IPS-NIHi11 (cell line): ENCODE measurements around the gene PCSK6.
"Not testable (repeated sequence)": the region's sequence is repeated elsewhere in the genome, so short reads cannot be mapped to it uniquely, and the experiment has no call there.

Experiments
- DNase-seq: peaks from one replicate; pipeline ENCODE4 v3.0.0; 2012; ENCODE audit warnings: mixed read lengths, low spot score

PCSK6 gene

DNA sequence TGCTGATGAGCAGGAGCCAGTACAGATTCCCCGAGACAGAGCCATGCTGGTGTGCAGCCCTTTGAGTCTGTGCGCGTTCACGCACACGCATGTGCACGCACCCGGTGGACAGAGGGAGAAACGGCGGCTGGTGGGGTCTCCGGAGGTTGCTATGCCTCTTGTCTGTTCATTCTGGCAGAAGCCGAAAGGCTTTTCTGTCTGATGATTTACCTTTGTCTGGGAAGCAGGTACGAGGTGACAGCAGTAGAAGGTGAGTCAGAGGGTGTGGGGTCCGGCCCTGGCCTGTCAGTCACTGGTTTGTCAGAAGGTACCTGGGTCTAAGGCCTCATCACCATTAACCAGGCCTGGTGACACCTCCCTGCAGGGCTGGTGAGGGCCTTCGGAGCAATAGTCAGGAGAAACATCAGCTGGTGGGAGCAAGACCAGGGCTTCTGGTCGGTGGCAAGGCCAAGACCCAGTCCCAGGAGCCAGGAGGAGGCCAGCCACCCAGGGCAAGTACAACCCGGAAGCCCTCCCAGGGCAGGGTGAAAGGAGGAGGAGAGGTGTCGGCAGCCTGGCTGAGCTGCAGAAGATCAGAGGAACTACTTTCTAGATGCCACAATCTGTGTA lies 7.5 kb downstream of the PCSK6 start:
- DNase-seq, result no peak

DNA sequence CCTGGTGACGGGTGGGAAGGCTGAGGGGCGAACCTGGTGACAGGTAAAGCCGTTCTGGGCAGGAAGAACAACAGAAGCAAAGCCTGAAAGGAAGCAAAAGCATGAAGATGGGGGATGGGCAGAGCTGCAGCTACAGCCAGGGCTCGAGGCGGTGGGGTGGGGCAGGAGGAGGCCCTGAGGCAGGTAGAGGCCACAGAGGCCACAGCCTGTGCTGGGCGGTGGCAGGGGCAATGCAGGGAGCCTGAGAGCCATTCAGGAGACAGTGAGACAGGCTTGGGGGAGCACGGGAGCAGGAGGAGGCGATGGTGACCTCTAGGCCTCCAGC lies 8.2 kb downstream of the PCSK6 start:
- DNase-seq, result no peak

DNA sequence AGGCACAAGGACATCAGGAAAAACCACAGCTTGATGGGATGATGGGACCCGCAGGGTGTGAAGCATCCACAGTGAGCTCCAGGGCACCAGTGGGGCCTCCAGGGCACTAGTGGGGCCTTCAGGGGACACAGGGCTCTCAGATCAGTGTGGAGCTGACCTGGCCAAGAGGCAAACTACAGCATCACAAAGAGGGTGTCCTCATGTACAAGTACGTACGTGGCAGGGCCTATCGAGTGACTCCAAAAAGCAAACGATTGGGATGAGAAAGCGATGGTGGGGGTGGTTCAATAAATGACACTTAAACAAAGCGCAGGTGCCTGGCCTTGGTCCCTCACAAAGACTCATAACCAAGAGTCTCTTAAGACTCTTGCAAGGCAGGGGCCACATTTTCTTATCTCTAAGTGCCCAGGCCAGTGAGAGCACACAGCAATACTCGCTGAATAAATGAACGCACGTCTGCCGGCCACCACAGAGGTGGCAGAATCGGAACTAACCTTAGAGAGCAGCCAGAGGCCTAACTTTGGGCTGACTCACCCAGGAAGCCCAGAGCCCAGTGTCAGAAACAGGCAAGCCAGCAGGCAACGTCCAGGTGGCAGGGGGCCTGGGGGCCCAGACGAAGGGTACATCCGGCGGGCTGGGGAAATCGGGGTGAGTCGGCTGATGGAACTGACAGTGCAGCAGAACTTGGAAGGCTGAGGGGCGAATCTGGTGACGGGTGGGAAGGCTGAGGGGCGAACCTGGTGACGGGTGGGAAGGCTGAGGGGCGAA lies 8.7 kb downstream of the PCSK6 start:
- DNase-seq, result no peak

DNA sequence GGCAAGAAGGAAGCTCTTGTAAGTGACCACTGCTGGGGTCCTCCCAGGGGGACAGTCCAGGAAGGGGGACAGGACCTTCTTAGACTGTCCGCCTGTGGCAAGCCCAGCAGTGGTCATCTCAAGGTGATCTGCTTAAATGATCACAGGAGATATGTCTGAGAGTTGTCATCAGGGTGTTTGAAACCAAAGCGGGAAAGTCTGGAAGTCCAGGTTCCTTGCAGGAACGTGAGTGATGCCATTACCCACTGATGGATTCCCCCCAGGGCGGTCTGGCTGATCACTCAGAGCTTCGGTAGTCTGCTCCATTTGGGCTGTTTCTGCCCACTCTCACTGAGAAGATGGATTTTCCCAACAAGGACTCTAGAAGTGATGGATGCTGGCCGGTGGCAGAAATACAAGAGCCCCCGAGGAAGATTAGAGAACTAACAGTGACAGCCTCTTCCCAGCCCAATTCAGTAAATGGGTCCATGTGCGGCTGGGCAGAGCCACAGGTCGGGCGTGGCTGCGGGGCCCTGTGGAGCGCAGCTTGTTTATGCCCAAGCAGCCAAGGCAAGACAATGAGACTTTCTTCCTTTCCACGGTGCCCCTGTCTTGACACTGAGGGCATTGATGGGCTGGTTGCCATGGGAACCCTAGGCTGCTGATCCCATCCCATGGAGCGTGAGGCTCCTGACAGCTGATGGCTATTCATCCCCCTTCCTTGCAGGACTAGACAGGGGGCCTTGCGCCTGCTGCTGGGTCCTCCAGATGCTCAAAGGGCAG lies 9.5 kb downstream of the PCSK6 start:
- DNase-seq, result no peak

DNA sequence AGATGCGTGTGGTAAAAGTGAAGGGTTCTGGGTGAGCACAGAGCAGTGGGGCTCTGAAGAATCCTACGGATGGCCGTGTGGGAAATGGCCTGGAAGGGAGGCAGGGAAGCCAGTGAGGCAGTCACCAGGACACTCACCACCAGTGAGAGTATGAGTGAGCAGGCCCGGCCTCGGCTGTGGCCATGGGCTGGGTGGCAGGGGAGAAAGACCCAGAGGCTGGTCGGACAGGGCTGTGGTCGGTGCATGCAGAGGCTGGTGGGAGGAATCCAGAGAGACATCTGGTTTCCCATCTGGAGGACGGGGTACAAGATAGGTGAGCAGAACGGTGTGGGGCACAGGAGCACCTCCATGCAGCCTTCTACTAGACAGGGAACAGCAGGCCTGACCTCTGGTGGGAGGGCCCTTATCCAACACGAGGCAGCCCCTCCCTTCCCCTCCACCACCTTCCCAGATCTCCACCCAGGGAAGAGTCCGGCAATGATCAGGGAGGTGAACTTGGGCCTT lies 10.1 kb downstream of the PCSK6 start:
- no peak for DNase-seq

DNA sequence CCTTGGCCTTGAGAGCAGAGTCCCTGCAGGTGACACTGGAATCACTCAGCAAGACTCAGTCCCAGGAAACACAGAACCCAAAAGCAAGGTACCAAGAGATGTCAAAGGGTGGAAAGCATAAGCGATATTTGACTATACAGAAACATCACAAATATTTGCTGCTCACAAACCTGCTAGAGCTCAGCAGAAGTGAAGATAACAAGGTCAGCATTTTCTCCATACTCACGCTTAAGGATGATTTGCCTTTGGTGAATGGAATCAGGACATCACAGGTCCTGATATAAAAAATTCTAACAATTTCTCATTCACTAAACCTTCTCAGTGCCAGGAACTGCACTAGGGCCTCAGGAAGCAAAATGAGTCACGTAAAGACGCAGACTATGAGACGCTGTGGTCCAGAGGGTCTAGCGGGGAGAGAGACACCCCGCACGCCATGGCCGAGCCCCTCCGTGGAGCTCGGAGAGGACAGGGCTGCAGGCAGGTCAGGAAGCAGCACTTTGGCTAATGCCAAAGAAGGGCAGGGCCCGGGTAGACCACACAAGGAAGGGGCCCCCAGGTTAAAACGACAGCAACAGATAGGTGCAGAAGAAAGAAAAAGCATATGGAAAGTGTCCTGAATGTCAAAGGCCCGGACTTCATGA lies 10.7 kb downstream of the PCSK6 start:
- DNase-seq, result no peak

DNA sequence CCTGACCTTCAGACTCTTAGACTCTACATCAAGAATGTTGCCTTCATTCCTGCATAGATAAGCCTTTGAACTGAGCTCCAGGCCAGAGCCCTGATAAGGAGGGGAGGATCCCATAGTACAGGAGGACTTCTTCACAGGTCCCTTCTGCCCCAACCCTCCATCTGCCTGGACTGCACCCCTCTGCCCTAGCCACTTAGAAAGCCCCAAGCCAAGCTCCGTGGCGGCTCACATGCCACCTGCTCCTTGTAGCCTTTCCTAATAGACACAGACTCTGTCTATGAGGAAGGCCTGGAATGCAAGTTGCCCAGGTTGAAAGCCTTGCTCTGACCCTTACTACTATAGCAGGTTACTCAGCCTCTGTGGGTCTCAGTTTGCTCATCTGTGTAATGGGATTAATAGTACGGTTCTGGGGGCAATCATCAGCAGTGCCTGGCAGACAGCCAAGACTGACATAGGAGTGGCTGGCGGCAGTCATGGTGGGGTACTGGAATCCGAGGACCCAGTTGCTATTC lies 11.6 kb downstream of the PCSK6 start:
- no peak for DNase-seq

DNA sequence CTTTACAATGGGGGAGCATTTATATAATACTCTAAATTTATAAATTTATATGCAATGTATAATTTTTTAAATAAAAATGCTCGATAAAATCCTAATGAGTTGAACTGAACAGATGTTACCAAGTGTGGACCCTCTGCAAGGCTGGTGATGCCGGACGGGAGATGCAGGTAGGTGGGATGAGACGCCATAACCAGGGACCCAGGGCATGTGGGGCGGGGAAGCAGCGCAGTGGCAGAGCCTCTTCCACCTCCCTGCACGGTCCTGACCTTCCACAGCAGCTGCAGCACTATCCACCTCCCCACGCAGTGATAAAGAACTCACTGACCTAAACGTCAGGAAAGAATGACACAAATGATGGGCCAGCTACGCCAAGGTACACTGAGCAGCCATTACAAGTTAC lies 12.8 kb downstream of the PCSK6 start:
- DNase-seq, result no peak

DNA sequence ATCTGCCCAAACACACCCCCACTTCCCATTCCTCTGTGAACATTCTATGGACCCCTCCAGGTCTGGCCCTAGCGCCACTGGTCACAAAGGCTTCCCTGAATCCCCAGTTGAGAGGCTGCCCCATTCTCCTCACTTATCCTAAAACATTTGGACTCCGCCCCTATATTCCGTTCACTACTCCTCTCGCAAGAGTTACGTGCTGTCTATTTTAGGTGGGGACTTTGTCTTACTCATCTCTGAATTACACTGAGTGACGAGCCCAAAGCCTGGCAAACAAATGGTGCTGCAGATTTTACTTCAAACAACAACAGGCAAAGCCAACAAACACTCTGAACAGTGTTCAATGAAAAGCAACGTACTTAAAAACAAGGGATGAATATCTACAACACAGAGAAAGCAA lies 14.5 kb downstream of the PCSK6 start:
- DNase-seq, result no peak

DNA sequence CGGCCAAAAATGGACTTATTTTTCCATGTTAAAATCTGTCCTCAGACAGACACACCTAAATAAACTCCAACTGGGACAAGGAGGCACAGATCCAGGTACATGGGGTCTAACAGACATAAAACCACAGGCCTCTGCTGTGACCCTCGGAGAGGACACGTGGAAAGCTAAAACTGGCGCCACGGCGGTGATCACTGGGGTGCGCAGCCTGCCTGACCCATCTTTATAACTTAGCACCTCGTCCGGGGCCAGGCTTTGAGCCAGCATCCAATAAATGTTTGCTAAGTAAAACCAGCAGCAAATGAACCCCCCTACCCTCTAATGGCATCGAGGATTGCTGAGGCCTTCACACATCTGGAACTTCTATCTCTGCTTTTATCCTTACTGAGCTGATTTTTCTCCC lies 15.3 kb downstream of the PCSK6 start:
- no peak for DNase-seq

DNA sequence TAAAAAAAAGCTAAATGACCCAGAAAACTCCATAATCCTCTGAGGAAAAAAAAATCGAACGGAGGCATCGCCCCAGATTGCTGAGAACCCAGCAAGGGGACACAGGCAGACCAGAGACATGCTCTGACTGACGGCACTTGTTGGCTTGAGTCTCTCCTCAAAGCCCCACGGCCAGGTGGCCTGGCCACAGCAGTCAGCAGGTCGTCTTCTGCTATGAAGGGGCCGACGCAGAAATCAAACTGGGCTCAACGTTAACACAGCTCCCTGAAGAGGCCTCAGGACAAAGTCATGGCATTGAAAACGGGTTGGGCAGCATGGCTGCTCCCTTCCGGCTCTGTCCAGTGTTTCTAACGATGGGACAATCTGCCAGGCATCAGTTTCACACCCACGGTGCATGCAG lies 17.5 kb downstream of the PCSK6 start:
- DNase-seq, result no peak

DNA sequence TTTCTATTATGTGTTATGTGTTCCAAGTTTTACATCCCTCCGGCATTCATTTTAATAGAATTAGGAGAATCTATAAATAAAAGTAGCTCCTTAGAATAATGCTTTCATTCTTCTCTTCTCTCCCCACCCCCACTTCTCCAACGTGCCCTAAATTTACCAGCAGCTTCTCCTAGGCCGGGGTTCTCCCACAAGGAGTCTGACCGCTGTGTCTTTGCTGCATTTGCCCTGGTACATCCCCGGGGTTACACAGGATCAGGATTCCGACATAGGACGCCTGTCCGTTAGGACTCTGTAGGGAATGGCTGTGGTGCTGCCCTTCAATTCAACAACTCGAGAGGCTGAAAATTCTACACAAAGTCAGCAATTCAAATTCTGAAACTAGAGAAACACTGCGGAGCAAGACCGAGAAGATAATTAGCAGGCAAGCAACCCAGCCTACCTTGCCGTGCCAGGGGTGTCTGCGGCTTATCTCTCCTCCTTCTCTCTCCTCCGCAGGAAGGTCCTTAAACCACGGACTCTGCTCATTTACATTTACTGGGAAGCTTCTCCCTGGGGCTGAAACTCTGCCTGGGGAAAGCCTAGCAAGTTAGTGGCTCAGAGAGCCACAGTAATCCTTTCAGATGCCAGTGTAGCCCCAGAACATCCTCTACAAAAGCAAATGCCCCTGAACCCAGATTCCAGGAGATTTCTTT lies 18.8 kb downstream of the PCSK6 start:
- DNase-seq, result no peak

DNA sequence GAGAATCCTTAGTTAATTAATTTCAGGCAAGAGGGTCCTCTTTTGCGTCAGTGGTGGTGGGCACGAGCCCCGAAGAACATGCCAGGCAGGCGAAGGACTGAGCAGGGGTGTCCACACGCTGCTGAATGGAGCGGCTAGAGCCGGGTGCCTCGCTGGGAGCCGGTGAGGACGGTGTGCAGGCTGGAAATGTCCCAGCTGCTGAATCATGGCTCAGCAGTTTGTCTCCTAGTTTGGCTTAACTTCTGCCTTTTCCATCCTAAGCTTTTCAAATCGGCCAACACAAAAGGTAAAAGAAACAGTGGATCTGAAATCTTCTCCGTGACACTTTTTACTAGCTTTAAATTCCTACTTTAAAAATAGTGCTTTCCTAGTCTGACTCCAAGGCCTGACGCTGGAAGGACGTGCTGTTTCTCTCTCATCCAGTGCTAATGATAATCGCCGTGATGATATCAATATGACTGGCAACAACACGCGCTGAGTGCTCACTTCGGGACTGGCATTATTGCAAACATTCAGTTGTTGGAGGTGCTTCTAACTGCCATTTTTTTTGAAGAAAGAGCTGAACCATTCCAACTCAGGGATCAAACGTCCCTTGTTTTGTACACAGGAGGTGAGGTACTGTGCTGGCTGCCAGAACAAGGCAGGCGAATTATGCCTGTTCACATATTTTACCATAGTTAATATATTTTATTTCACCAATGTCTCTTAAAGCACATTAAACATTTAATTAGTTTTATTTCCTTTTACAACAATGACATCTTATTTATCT lies 19.8 kb downstream of the PCSK6 start:
- no peak for DNase-seq

DNA sequence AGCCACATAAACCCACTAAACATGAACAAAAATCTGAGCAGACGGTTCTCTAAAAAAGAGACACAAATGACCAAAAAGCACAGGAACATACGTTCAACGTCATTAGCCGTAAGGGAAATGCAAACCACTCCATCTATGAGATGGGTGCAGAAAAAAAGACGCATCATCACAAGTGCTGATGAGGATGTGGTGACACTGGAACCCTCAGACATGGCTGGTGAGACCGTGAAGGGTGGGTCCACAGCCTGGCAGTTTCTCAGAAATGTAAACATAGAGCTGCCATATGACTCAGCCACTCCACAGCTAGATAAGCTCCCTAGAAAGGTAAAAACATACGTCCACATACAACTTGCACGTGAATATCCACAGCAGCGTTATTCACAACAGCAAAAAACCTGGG lies 23.3 kb downstream of the PCSK6 start:
- no peak for DNase-seq

DNA sequence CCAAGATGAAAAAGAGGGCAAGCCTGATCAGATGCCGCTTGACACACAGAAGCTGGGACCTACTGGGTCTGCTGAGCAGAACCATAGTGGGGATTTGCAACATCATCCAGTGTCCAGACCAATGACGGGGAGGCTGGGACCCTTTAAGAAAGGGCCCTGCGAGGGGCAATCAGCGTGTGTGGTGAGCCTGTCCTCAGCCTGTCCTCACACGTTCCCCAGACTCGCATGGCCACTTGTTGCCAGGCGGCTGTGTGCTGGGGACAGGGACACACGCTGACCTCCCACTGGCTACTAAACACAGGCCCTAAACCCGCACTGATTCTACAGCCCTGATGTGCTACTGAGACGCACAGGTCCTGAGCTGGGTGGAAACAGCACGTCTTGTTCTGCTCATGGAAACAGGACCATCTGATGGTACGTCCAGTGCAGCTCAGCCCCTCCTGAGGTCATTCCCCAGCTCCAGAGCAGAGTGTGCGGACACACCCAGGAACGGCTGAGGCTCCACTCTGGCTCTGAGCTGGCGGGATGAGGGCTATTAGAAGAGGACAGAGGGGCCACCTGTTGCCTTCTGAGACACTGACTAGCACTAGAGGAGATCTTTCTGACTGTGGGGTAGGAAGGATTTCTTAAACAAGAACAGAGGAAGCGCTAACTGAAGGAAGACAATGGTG lies 24.4 kb downstream of the PCSK6 start:
- DNase-seq, result no peak

DNA sequence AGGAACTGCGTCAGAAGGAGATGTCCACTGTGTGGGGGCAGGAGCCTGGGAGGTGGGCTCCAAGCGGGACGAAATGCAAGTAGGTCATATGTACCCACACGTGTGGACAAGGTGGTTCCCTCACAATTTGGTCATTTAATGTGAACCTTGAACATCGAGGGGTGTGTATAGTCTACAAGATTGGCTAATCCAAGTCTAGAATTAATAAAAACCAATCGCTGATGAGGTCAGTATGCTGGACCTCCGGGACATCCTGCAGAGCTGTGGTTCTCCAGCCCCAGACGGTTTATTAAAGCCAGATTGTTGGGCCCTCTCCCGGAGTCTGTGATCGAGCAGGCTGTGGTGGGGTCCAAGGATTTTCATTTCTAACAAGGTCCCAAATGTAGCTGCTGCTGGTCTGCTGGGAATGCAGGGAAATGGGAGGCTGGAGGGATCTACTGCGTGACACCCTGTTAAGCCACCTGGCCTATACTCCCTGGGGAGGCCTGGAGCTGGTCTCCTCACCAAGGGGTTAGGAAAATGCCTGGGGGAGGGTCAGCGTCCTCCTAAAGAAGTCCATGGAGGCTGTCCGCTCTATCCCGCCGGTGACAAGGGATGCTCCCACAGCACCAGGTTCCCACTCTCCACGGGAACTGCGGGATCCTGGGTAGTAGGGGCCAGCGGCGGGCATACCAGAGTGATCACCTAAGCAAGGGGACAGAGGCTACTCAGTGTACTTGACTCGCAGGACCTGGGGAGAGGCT lies 25.1 kb downstream of the PCSK6 start:
- no peak for DNase-seq

DNA sequence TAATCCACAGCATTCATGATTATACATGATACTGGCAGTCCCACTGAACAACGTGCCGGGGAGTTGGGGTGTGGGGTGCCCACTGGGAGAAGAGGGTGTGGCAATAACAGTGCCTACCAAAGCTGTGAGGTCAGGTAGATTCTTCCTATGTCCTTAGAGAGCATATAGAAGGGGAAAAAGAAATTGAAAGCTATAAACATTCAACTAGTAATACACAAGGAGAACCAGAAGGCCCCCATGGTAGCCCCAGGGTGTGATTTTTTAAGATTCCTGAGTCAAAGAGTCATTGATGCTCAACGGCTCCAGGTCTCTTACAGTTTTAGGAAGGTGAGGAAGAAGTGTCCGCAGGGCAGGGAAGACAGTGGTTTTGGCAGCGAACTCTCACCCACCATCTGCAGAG lies 25.8 kb downstream of the PCSK6 start:
- DNase-seq, result not testable (repeated sequence)

DNA sequence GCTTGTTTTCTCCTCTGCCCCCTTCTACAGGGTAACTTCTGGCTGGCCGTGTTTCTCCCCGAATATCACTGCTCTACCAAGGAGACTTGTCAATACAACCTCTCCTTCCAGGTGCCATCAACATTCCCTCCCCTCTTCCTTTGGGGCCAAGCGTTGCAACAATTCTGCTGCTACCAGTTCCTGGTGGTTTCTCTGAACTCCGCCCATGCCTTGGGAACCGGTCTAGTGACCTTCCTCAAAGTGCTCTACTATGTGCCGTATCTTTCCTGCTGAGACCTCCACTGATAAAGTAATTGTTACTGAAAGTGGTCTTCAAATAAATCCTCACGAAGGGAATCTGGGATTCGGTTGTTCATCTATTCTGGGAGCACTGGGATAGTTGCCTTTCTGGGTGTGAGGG lies 26.2 kb downstream of the PCSK6 start:
- DNase-seq, result no peak

DNA sequence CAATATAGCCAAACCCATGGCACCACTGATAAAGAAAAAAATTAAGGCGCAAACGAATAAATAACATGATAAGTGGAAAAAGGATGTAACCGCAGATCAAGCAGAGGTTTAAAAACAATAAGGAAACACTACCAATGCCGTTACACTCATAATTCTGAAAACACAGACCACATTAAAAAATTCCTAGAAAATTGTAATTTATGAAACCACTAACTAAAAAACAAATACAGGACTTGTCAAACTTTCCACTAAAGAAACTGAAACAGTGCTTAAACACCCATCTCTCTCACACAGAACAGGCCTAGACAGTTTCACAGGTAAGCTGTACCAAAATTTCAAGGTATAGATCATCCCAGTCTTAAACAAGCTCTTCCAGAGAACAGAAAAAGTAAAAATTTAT lies 28.4 kb downstream of the PCSK6 start:
- no peak for DNase-seq
